Measurements from ENCODE around the gene ADORA2A.

DNA sequence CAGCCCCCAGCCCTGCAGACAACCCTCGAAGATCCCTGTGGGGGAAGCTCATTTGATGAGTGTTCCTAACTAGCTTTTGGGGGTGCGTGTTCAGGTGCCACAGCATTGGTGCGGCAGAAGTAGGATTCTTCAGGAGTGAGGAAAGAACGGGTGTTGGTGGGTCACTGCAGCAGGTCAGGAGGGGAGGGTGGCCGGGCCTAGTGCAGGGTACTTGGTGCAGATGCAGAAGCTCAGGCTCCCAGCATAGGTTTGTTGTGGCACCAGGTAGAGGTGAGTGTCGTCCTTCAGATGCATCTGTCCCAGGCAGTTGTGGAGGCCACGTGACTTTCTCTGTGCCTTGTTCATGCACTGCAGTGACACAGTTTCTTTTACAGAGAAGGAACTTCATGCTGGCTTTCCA lies 15.1 kb upstream of the ADORA2A start:
- TF ChIP-seq, protein P1, sequence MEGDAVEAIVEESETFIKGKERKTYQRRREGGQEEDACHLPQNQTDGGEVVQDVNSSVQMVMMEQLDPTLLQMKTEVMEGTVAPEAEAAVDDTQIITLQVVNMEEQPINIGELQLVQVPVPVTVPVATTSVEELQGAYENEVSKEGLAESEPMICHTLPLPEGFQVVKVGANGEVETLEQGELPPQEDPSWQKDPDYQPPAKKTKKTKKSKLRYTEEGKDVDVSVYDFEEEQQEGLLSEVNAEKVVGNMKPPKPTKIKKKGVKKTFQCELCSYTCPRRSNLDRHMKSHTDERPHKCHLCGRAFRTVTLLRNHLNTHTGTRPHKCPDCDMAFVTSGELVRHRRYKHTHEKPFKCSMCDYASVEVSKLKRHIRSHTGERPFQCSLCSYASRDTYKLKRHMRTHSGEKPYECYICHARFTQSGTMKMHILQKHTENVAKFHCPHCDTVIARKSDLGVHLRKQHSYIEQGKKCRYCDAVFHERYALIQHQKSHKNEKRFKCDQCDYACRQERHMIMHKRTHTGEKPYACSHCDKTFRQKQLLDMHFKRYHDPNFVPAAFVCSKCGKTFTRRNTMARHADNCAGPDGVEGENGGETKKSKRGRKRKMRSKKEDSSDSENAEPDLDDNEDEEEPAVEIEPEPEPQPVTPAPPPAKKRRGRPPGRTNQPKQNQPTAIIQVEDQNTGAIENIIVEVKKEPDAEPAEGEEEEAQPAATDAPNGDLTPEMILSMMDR (IDR thresholded peaks at IDR 0.05; ENCODE audit: low read depth, low read length, poor library complexity, severe bottlenecking): no peak
- no peak for TF ChIP-seq EZH2phosphoT487 (IDR thresholded peaks at IDR 0.05; ENCODE audit: borderline replicate concordance, low read length)
